Panc1 (cell line): ENCODE data around the gene UBL4B. TPM values are rescaled to one million over a fixed set of nuclear protein-coding genes. Genes with fewer than 3 reads are reported as not detected.

ENCODE experiments used
- ATAC-seq: fragments of 200-7000 bp; cut with Tn5 transposase; 2 replicates; pipeline ENCODE4 v1.9.1; 2020; ENCODE audit warnings: mild to moderate bottlenecking, moderate library complexity
- BruUV-seq: library from RNA; stranded (reverse); fragments of 400-500 nt; replicated peaks from 2 replicates; lab custom pipeline; 2021; lab: Mats Ljungman, UMichigan
- CTCF ChIA-PET: fragments of 300-600 bp; sonication (Branson Sonifier 250); formaldehyde crosslinking; loops from one replicate; lab custom pipeline; 2022; ENCODE audit warnings: antibody characterized with exemption; lab: Charles Lee
- POLR2A ChIA-PET: fragments of 300-600 bp; sonication (Branson Sonifier 250); formaldehyde crosslinking; loops from one replicate; lab custom pipeline; 2022; ENCODE audit warnings: antibody characterized with exemption; lab: Charles Lee
- DNase-seq: peaks from one replicate; pipeline ENCODE4 v3.0.0-alpha.2; 2010; ENCODE audit warnings: low read depth, low spot score
- H3K27ac ChIP-seq: 2 replicates; pipeline ENCODE4 v1.5.1; 2011; ENCODE audit warnings: mild to moderate bottlenecking, low read length, inconsistent platforms
- H3K27me3 ChIP-seq: fragments of 200-500 bp; sonication (Bioruptor generic); 2 replicates; pipeline ENCODE4 v1.6.0; 2014; ENCODE audit warnings: low read length, inconsistent platforms; ENCODE audit not compliant: control insufficient read depth, insufficient read depth
- H3K36me3 ChIP-seq: fragments of 200-500 bp; sonication (Bioruptor generic); 2 replicates; pipeline ENCODE4 v1.5.1; 2014; ENCODE audit warnings: inconsistent platforms, mild to moderate bottlenecking, low read length, moderate library complexity; ENCODE audit not compliant: control insufficient read depth, insufficient read depth
- H3K4me1 ChIP-seq: 2 replicates; pipeline ENCODE4 v1.5.1; 2011; ENCODE audit warnings: inconsistent platforms, mild to moderate bottlenecking, low read length, moderate library complexity; ENCODE audit not compliant: control insufficient read depth, insufficient read depth
- H3K4me3 ChIP-seq, 2 experiments: 2 replicates each; pipeline ENCODE4 v1.5.1; 2011 to 2012; ENCODE audit warnings: low read depth in 2 of 2, low read length in 2 of 2, mild to moderate bottlenecking in 2 of 2, inconsistent platforms in 1 of 2, moderate library complexity in 1 of 2
- H3K9me3 ChIP-seq: fragments of 200-500 bp; sonication (Bioruptor generic); 2 replicates; pipeline ENCODE4 v1.5.1; 2014; ENCODE audit warnings: low read depth, mild to moderate bottlenecking, inconsistent platforms, low read length, moderate library complexity; ENCODE audit not compliant: control insufficient read depth, insufficient read depth
- POLR2AphosphoS5 ChIP-seq: IDR thresholded peaks from 2 replicates; pipeline ENCODE4 v1.6.1; 2012; ENCODE audit warnings: mild to moderate bottlenecking, low read depth, low read length, moderate library complexity
- SIN3A ChIP-seq: IDR thresholded peaks from 2 replicates; pipeline ENCODE4 v1.6.1; 2012; ENCODE audit warnings: low read depth, mild to moderate bottlenecking, low read length, moderate library complexity, borderline replicate concordance; ENCODE audit not compliant: insufficient read depth
- TCF7L2 ChIP-seq: IDR thresholded peaks from 2 replicates; pipeline ENCODE4 v1.6.1; 2011; ENCODE audit warnings: mild to moderate bottlenecking, low read depth, low read length, inconsistent platforms
- in situ Hi-C: cut with HindIII; loops from 2 replicates; pipeline ENCODE4 v1.10.0; 2016; ENCODE audit warnings: low sequenced_read_pairs, low pct_unique_long_range_greater_than_20kb
- intact Hi-C: fragments of 100-400 bp; cut with micrococcal nuclease; formaldehyde crosslinking; loops from one replicate; pipeline ENCODE4 v1.10.0; 2022; ENCODE audit not compliant: unreplicated experiment
- total RNA-seq: library from RNA; stranded (reverse); gene quantifications from one replicate; pipeline ENCODE4 v1.2.1, GENCODE V29; 2021; ENCODE audit not compliant: unreplicated experiment
- TF ChIP-seq, protein P1 (sequence below), 2 experiments: IDR thresholded peaks; 2 replicates each; pipeline ENCODE4 v1.6.1; 2011 to 2012; ENCODE audit warnings: low read depth in 2 of 2, control low read depth in 1 of 2, low read length in 1 of 2, mild to moderate bottlenecking in 1 of 2, moderate library complexity in 1 of 2; ENCODE audit not compliant: insufficient read depth in 1 of 2
- TF ChIP-seq, protein P2 (sequence below): fragments of 450-650 bp; IDR thresholded peaks from 2 replicates; pipeline ENCODE4 v1.5.1; 2017; ENCODE audit warnings: mild to moderate bottlenecking

UBL4B gene
- total RNA-seq, 1 experiment from 2014 or later, result not detected

- no peak for DNase-seq
- no peak for ATAC-seq
- H3K36me3 ChIP-seq, result no peaks in the 10 kb centered on the region
- in situ Hi-C loops (no loop called here), intact Hi-C loops (no loop called here)
- no TSS peak for BruUV-seq
- H3K27ac ChIP-seq, result no peak overlapping the region
- no peaks in the 10 kb centered on the region for H3K27me3 ChIP-seq
- TF ChIP-seq TCF7L2, result no peak
- ChIA-PET POLR2A (interaction anchor here (0.6 kb wide), 1 partner anchor 103 kb away, joined by 9 read pairs; no protein-coding TSS in a partner anchor), CTCF (no interaction called here)
- no peaks in the 10 kb centered on the region for H3K9me3 ChIP-seq
- no peak overlapping the region for H3K4me3 ChIP-seq
- H3K4me1 ChIP-seq, result no peaks in the 10 kb centered on the region
Measured at GRCh38 chr1:110132682-110133081, 20.4 kb downstream of the UBL4B start.

DNA sequence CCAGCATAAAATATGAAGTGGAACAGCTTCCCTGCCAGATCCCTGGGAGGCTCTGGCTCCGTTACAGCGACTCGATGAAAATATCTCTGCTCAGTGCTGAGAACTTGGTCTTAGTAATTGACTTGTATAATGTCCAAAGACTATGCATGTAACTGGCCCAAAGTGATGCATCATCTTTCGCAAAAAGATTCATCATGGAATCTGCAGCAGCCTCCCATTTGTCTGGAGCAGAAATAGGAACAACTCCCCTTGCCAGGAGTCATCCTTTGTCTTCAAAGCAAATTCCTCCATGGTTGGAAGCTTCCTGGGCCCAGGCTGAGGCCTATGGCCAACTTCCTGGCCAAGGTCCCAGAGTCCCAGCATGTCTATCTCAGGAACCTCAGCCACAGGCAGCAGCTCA, 21.2 kb downstream of the UBL4B start:
- intact Hi-C loops (no loop called here), in situ Hi-C loops (no loop called here)
- Histone ChIP-seq H3K4me3 (no peak overlapping the region), H3K9me3 (no peaks in the 10 kb centered on the region), H3K27me3 (peaks cover 2% of the 10 kb centered on the region; the same call in 1 of the 2 replicates), H3K4me1 (no peaks in the 10 kb centered on the region), H3K27ac (no peak overlapping the region), H3K36me3 (no peaks in the 10 kb centered on the region)
- TF ChIP-seq SIN3A (no peak), POLR2AphosphoS5 (no peak), TCF7L2 (no peak)
- TF ChIP-seq, protein P1, sequence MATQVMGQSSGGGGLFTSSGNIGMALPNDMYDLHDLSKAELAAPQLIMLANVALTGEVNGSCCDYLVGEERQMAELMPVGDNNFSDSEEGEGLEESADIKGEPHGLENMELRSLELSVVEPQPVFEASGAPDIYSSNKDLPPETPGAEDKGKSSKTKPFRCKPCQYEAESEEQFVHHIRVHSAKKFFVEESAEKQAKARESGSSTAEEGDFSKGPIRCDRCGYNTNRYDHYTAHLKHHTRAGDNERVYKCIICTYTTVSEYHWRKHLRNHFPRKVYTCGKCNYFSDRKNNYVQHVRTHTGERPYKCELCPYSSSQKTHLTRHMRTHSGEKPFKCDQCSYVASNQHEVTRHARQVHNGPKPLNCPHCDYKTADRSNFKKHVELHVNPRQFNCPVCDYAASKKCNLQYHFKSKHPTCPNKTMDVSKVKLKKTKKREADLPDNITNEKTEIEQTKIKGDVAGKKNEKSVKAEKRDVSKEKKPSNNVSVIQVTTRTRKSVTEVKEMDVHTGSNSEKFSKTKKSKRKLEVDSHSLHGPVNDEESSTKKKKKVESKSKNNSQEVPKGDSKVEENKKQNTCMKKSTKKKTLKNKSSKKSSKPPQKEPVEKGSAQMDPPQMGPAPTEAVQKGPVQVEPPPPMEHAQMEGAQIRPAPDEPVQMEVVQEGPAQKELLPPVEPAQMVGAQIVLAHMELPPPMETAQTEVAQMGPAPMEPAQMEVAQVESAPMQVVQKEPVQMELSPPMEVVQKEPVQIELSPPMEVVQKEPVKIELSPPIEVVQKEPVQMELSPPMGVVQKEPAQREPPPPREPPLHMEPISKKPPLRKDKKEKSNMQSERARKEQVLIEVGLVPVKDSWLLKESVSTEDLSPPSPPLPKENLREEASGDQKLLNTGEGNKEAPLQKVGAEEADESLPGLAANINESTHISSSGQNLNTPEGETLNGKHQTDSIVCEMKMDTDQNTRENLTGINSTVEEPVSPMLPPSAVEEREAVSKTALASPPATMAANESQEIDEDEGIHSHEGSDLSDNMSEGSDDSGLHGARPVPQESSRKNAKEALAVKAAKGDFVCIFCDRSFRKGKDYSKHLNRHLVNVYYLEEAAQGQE (IDR thresholded peaks at IDR 0.05; ENCODE audit: insufficient read depth in 1 of 2, low read depth in 2 of 2, low read length in 1 of 2), result no peak
- TF ChIP-seq, protein P2, sequence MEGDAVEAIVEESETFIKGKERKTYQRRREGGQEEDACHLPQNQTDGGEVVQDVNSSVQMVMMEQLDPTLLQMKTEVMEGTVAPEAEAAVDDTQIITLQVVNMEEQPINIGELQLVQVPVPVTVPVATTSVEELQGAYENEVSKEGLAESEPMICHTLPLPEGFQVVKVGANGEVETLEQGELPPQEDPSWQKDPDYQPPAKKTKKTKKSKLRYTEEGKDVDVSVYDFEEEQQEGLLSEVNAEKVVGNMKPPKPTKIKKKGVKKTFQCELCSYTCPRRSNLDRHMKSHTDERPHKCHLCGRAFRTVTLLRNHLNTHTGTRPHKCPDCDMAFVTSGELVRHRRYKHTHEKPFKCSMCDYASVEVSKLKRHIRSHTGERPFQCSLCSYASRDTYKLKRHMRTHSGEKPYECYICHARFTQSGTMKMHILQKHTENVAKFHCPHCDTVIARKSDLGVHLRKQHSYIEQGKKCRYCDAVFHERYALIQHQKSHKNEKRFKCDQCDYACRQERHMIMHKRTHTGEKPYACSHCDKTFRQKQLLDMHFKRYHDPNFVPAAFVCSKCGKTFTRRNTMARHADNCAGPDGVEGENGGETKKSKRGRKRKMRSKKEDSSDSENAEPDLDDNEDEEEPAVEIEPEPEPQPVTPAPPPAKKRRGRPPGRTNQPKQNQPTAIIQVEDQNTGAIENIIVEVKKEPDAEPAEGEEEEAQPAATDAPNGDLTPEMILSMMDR, result no peak
- ATAC-seq (no peak), DNase-seq (no peak)
- POLR2A ChIA-PET, result no interaction called here
- CTCF ChIA-PET, result no interaction called here
- no TSS peak for BruUV-seq

GRCh38 chr1:110134050-110134595, 21.9 kb downstream of the UBL4B start:
- CTCF ChIA-PET, result no interaction called here
- Histone ChIP-seq H3K9me3 (no peaks in the 10 kb centered on the region), H3K27ac (no peak overlapping the region)

More at GRCh38 chr1:110134050-110134595, 21.9 kb downstream of the UBL4B start:
- intact Hi-C loops (no loop called here), in situ Hi-C loops (no loop called here)
- Histone ChIP-seq H3K4me1 (no peaks in the 10 kb centered on the region), H3K36me3 (no peaks in the 10 kb centered on the region), H3K27me3 (peaks cover 2% of the 10 kb centered on the region; the same call in 1 of the 2 replicates), H3K4me3 (no peak overlapping the region)
- TF ChIP-seq, protein P2, result no peak
- TF ChIP-seq TCF7L2, result no peak
- no peak for TF ChIP-seq SIN3A
- TF ChIP-seq, protein P1 (IDR thresholded peaks at IDR 0.05; ENCODE audit: insufficient read depth in 1 of 2, low read depth in 2 of 2, low read length in 1 of 2), result no peak
- TF ChIP-seq POLR2AphosphoS5, result no peak
- no peak for DNase-seq
- POLR2A ChIA-PET, result no interaction called here
- ATAC-seq, result no peak
- BruUV-seq, result no TSS peak
